GM12878 (cell line): ENCODE data around the gene PCYOX1L.

ENCODE experiments used
- BCL3 ChIP-seq: IDR thresholded peaks from 2 replicates; pipeline ENCODE4 v1.6.1; 2011; ENCODE audit warnings: borderline replicate concordance, low read depth, mild to moderate bottlenecking, moderate library complexity, low read length; ENCODE audit not compliant: insufficient read depth, poor library complexity, severe bottlenecking
- CTCF ChIP-seq, 3 experiments: IDR thresholded peaks in 2 of 3; conservative IDR thresholded peaks in 1 of 3; 2 replicates each; pipeline ENCODE4 v1.5.1; 2011; ENCODE audit warnings: low read depth in 3 of 3, low read length in 3 of 3, mild to moderate bottlenecking in 3 of 3, control low read depth in 2 of 3, moderate library complexity in 2 of 3, inconsistent platforms in 1 of 3, mixed read lengths in 1 of 3; ENCODE audit not compliant: control insufficient read depth in 2 of 3, insufficient read depth in 1 of 3; ENCODE audit errors: extremely low read depth in 1 of 3
- FOXK2 ChIP-seq: fragments of 450-650 bp; IDR thresholded peaks from 2 replicates; pipeline ENCODE4 v1.6.1; 2017; ENCODE audit warnings: mild to moderate bottlenecking, moderate library complexity
- KDM1A ChIP-seq: fragments of 200-600 bp; sonication (generic); IDR thresholded peaks from 2 replicates; pipeline ENCODE4 v1.6.1; 2016; ENCODE audit warnings: borderline replicate concordance
- NFXL1 ChIP-seq: fragments of 450-650 bp; IDR thresholded peaks from 2 replicates; pipeline ENCODE4 v1.6.1; 2017; ENCODE audit warnings: antibody characterized with exemption, mild to moderate bottlenecking, borderline replicate concordance
- POLR2A ChIP-seq: IDR thresholded peaks from 2 replicates; pipeline ENCODE4 v1.6.1; 2011; ENCODE audit warnings: low read depth, mild to moderate bottlenecking, low read length
- POLR2AphosphoS5 ChIP-seq: IDR thresholded peaks from 2 replicates; pipeline ENCODE4 v1.6.1; 2011; ENCODE audit warnings: mild to moderate bottlenecking, low read length, inconsistent platforms
- RAD21 ChIP-seq: IDR thresholded peaks from 2 replicates; pipeline ENCODE4 v1.6.1; 2011; ENCODE audit warnings: mild to moderate bottlenecking, low read depth, low read length, moderate library complexity; ENCODE audit not compliant: insufficient read depth
- ZNF217 ChIP-seq: fragments of 450-650 bp; IDR thresholded peaks from 2 replicates; pipeline ENCODE4 v1.6.1; 2017; ENCODE audit warnings: antibody characterized with exemption, mild to moderate bottlenecking

GRCh38 chr5:149413477-149414210 is 55.8 kb downstream of the PCYOX1L start:
- TF ChIP-seq POLR2A: no peak
- no peak for TF ChIP-seq FOXK2
- TF ChIP-seq RAD21: no peak
- TF ChIP-seq CTCF (IDR thresholded peaks at IDR 0.05 in 2 of 3, conservative IDR thresholded peaks at IDR 0.05 in 1 of 3; ENCODE audit: control insufficient read depth in 2 of 3, extremely low read depth in 1 of 3, insufficient read depth in 1 of 3, low read depth in 3 of 3, low read length in 3 of 3): no peak
- TF ChIP-seq NFXL1: no peak
- no peak for TF ChIP-seq KDM1A
- TF ChIP-seq BCL3: no peak
- no peak for TF ChIP-seq POLR2AphosphoS5
- no peak for TF ChIP-seq ZNF217
